Activated CD8-positive, alpha-beta memory T cell treated with anti-CD3 and anti-CD28 coated beads for 48 hours (primary cell): ENCODE data around the gene TNNI2.

ENCODE experiments used
- DNase-seq, 3 experiments: peaks; one replicate each; pipeline ENCODE4 v3.0.0-alpha.2; 2020; ENCODE audit warnings: low read depth in 2 of 3, low spot score in 2 of 3

TNNI2 gene

DNA sequence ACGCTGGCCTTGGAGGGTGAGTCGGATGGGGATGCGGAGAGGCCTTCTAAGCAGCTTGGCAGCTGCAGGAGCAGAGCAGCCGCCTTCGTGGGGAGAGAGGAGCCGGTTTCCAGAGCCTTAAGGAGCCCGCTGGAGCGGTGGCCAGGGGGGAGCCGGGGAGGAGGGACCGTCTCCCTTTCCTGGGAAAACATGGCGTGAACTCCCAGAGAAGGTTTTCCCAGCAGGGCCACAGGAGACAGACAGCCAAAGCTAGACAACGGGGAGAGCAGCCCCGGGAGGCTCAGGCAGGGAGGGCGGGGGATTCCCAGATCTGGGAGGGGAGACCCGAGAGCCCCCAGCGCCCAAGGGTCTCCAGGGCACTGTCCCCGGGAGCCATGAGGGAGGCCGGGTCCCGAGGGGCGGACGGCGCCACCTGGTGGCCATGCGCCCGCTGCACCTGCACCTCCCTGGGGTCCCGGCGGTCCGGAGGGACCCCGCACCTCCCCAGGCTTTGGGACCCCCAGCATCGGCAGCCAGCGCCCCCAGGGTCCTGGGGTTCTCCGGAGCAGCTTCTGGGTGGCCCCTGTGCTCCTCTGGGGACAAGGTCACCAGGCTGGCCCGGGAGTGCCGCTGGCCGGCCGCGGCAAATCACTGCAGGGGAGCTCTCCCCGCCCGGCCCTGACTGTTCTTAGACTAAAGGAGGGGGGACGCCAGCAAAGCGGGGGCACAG, 6.4 kb upstream of the TNNI2 start:
- DNase-seq = peak in 2 of 3 experiments; percentile 72 to 77

DNA sequence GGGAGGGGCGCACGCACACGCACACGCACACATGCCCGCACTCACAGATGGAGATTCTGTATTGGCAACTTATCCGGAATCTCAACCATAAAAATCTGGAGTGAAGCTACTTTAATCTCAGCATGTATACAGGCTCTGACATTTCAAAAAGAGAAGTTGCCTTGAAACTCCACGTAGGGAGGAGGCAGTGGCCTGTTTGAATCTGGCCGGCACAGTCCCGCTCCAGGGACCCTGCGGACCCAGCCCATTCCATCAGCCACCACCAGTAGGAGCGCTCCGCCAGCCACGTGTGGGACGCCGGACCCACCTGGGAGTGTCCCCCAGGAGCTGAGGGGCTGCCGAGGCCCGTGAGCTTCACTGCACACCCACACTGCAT, 5.9 kb upstream of the TNNI2 start:
- no peak for DNase-seq

GRCh38 chr11:1834062-1834610, 4.6 kb upstream of the TNNI2 start:
- no peak for DNase-seq

- DNase-seq = no peak
Observed at GRCh38 chr11:1834779-1835670, 3.8 kb upstream of the TNNI2 start, which contains the start of gene SYT8. Gene SYT8 (plus strand): TSS chr11:1834990. CDS start chr11:1835106, 116 bp downstream.

GRCh38 chr11:1835671-1836010, 3.1 kb upstream of the TNNI2 start:
- DNase-seq = no peak

GRCh38 chr11:1836011-1836945, 2.5 kb upstream of the TNNI2 start:
- DNase-seq = no peak

DNA sequence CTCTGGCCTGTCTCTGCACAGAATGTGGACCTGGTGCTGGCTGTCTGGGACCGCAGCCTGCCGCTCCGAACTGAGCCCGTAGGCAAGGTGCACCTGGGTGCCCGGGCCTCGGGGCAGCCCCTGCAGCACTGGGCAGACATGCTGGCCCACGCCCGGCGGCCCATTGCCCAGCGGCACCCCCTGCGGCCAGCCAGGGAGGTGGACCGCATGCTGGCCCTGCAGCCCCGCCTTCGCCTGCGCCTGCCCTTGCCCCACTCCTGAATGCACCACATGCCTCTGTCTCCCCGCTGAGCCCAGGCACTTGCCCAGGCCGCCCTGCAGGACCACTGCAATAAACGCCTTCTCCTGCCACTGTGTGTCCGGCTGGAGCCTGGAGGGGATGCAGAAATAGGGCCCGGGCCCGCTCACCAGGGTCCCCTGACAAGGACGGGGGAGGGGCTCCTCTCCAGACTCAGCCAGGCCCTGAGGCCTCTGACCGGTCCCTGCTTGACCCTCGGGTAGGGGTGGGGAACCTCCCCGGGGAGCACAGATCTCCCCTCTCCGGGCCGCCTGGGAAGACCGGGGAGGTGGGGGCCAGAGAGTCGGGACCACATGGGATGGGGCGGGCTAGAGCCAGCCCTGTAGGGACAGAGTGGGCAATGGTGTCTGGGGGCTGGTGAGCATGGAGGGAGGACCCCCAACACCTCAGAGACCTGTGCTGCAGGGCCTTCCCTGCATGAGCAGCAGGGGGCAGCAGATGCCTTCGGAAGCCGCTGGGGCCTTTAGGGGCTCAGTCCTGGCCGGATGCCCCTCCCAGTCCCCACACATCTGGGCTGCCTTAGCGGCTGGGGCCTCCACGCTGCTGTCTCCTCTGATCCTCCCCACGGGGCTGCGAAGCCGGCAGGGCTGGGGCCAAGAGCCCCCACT, 1.4 kb upstream of the TNNI2 start:
- DNase-seq = peak in 2 of 3 experiments; percentile 71 to 77

DNA sequence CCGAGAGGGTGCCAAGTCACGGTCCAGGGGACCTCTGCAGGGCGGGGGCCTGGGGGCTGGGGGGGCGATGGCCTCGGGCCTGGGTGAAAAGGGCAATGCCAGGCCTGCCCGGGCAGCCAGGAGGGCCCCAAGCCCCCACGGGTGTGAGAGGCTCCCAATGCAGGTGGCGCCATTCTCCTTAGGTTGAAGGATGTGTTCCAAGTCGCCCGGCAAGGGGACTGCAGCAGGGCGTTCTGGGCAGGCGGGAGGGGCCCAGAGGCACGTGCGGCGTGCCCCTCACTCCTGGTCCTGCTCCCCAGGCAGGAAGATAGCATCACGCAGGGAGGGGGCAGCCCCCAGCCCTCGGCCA, 730 bp upstream of the TNNI2 start:
- no peak for DNase-seq

- DNase-seq = no peak
Observed at GRCh38 chr11:1839204-1839923, 583 bp downstream of the TNNI2 start.

- DNase-seq = no peak
Observed at GRCh38 chr11:1839924-1840779, 1.4 kb downstream of the TNNI2 start.

DNA sequence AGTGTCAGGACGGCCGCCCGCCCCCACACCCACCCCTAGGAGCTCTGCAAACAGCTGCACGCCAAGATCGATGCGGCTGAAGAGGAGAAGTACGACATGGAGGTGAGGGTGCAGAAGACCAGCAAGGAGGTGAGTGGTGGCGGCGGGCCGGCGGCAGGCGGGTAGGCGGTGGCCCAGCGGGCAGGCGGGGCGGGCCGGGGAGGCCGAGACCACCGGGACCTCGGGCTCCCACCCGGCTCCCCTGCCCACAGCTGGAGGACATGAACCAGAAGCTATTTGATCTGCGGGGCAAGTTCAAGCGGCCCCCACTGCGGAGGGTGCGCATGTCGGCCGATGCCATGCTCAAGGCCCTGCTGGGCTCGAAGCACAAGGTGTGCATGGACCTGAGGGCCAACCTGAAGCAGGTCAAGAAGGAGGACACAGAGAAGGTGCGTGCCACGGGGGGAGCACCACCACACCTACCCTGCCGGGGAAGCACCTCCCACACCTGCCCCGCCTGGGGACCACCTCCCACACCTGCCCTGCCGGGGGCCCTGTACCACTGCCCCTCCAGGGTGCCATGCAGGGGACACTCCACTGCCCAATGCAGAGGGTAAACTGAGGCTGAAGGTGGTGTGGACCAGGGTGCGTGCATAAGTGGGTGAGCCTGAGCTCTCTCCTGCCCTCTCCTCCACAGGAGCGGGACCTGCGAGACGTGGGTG, 2.1 kb downstream of the TNNI2 start:
- DNase-seq = no peak

DNA sequence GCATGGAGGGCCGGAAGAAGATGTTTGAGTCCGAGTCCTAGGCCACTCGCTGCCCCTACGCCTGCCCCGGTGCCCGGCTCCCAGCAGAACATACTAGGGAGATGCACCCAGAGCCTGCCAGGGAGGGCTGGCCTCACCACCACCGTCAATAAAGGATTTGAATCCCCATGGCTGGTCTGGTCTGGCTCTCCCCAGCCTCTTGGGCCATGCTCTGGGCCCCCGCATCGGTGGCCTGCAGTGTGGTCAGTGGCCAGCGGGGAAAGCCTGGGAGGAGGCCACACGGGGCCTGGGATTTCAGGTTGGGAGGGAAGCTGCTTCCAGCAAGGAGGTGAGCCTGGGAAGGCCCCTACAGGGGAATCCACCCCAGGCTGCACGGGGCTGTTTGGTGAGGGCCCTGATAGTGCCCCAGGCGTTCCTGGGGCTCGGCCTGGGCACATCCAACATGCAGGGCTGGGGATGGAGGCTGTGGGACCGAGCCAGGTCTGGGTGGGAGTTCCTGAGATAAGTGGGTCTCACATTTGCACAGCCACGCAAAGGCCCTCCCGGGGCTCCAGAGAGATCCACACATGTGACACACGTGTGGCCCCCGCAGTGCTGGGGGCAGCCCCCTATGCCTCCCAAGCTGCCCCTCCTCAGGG, 2.8 kb downstream of the TNNI2 start:
- no peak for DNase-seq

DNA sequence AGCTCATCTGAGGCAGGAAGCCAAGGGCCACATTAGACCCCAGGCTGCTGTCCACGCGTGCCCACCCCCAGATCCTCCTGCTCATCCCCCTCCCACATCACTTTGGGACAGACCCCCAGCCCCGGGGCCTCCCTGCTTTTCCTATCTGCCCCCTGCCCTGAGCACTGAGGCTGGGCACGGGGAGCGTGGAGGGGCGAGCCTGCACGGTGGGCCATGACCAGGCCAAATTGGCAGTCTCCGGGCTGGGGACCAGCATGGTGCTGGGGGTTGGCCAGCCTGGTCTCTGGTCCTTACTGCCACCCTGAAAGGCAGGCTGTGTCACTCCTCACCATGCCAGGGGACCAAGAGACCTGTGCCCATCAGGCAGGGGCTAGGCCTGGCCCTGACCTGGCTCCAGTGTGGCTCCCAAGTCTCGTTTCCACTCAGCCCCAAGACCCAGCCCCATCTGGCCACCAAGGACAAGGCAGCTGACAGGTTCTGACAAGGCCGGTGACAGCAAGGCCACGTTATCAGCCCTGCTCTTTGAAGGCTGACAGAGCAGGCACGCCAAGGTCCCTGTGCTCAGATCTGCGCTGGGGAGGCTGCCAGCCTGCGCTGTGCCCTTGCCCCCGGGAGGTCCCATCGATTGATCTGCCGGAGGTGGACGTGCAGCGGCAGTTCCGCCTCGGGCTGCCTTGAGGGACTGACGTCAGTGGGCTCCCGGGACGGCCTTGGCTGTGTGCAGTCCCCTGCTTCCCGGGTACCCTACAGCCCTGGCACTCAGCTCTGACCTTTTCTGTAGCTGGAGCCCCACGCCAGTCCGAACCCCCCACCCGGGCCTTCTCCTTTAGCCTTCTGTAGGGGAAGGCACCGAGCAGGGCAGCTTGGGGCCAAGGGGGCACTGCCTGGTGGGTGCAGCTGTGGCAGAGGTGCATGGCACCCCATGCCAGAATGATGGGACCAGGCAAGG, 3.6 kb downstream of the TNNI2 start:
- no peak for DNase-seq

DNA sequence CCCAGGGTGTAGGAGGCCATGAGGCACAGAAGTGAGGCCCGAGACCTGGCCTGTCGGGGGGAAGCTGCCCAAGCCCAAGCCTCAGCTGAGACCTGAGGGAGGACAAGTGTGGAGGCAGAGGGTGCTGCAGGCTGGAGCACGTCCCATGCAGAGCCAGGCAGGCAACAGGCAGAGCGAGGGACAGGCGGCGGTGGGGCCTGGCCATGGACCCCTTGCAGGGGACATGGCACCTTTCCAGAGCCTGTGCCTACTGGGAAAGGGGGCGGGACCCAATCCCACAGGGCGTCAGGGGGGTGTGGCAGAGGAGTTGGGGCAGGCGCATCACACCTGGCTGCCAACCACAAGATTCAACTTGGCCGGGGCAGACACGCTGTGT, 4.3 kb downstream of the TNNI2 start:
- no peak for DNase-seq

GRCh38 chr11:1843796-1844195, 5.0 kb downstream of the TNNI2 start:
- DNase-seq = no peak
